GM12864 (cell line): ENCODE data around the gene LTBP1.

Experiments used
- DNase-seq: peaks from one replicate; pipeline ENCODE4 v3.0.0-alpha.2; 2011; ENCODE audit warnings: low read depth
- H3K4me3 ChIP-seq: 2 replicates; pipeline ENCODE4 v1.5.1; 2011; ENCODE audit warnings: mild to moderate bottlenecking, low read depth, low read length, control low read depth
- TF ChIP-seq, protein P1 (sequence below): IDR thresholded peaks from 2 replicates; pipeline ENCODE4 v1.5.1; 2011; ENCODE audit warnings: low read depth, mild to moderate bottlenecking, moderate library complexity, low read length, control low read depth, inconsistent platforms; ENCODE audit errors: missing control alignments

The LTBP1 gene

DNA sequence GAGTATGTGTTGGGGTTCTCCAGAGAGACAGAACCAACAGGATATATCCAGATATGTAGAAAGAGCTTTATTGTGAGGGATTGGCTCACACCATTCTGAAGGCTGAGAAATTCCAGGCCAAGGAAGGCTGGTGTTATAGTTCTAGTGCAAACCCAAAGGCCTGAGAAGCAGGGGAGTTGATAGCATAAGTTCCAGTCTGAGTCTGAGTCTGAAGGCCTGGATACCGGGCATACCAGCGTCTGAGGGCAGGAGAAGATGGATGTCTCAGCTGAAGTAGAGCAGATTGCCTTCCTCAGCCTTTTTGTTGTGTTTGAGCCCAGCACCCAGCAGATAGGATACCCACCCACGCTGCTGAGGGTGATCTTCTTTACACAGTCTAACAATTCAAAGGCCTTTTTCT lies 318.0 kb downstream of the LTBP1 start:
- TF ChIP-seq, protein P1, sequence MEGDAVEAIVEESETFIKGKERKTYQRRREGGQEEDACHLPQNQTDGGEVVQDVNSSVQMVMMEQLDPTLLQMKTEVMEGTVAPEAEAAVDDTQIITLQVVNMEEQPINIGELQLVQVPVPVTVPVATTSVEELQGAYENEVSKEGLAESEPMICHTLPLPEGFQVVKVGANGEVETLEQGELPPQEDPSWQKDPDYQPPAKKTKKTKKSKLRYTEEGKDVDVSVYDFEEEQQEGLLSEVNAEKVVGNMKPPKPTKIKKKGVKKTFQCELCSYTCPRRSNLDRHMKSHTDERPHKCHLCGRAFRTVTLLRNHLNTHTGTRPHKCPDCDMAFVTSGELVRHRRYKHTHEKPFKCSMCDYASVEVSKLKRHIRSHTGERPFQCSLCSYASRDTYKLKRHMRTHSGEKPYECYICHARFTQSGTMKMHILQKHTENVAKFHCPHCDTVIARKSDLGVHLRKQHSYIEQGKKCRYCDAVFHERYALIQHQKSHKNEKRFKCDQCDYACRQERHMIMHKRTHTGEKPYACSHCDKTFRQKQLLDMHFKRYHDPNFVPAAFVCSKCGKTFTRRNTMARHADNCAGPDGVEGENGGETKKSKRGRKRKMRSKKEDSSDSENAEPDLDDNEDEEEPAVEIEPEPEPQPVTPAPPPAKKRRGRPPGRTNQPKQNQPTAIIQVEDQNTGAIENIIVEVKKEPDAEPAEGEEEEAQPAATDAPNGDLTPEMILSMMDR = no peak
- H3K4me3 ChIP-seq = no peak overlapping the region
- no peak for DNase-seq

DNA sequence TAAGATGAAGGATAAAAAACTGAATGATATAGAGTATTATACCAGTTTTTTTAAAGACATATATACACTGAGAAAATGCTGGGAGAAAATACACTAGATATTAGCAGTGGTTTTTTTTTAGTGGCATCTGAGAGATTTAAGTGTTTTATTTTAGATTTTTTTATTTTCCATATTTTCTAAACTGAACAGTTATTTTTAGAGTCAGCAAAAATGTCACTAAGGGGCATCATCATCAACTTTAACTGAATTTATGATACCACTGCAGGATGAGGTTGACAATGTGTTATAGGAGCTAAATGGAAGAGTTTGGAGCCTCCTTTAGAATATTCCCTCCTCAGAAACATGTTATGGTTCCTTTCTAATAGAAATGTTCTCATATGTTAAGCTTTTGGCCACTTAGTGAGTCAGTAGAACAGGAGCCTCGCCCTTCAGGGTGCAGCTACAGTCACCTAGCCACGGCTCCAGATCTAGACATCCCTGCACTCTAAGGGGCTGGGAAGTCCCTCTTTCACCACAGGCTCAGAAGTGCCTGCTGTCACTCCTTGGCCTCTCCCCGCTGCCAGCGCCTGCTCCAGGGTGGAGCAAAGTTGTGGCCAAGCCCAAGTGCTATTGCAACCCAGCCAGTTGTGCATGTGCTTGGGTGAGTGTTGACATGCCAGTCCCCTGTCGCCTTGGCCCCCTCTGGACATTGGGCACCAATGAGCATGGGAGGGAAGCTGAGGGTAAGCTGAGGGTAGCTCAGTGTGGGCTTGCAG lies 319.0 kb downstream of the LTBP1 start:
- DNase-seq = no peak
- no peak overlapping the region for H3K4me3 ChIP-seq
- TF ChIP-seq, protein P1 = no peak

DNA sequence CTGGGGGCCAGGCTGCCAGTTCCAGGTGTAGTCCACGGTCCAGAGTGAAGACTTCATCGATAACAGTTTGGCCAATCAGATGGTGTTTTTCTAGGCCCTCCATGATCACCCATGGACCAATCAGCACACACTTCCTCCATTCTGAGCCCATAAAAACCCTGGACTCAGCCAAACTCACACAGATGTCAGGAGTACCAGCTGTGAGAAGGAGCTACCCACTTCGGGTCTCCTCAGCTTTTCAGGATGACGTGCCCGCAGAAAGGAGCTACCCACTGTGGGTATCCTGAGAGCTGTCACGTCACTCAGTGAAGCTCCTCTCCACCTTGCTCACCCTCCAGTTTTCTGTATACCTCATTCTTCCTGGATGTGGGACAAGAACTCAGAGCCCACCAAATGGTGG lies 319.7 kb downstream of the LTBP1 start:
- H3K4me3 ChIP-seq = no peak overlapping the region
- no peak for DNase-seq
- TF ChIP-seq, protein P1 = no peak

DNA sequence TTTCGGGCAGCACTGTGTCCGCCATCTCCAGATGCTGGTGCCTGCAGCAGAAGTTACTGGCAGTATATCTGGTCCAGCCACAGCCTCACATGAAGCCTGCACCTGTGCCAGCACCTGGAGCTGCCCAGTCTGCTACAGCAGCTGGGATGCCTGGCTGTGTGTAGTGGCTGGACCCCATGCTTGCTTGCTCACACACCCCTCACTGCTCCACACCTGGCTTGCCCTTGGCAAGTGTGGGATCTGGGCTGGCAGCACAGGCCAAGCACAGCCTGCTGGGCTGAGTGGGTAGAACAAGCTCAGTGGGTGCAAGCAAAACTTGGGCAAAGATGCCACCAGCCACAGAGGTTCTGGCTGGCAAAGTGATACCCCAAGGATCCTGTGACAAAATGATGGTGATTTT lies 320.3 kb downstream of the LTBP1 start:
- TF ChIP-seq, protein P1 = no peak
- no peak overlapping the region for H3K4me3 ChIP-seq
- DNase-seq = no peak

DNA sequence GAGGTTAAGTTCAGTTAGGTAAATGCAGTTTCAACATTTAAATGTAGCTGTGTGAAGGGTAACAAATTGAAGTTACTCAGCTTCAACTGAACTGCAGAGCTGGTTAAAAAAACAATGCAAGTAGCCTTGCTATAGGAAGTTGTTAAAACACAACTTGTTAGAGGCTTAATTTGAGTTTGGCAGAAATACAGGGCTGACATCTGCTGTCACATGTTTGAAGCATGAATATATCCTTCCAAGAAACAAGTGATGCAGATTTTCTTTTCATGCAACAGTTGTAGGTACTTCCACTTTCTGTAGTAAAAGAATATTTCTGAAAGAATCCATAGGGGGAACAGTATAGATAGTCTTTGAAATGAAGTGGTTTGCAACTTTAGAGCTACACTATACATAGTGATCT lies 321.0 kb downstream of the LTBP1 start:
- DNase-seq = no peak
- H3K4me3 ChIP-seq = no peak overlapping the region
- TF ChIP-seq, protein P1 = no peak

DNA sequence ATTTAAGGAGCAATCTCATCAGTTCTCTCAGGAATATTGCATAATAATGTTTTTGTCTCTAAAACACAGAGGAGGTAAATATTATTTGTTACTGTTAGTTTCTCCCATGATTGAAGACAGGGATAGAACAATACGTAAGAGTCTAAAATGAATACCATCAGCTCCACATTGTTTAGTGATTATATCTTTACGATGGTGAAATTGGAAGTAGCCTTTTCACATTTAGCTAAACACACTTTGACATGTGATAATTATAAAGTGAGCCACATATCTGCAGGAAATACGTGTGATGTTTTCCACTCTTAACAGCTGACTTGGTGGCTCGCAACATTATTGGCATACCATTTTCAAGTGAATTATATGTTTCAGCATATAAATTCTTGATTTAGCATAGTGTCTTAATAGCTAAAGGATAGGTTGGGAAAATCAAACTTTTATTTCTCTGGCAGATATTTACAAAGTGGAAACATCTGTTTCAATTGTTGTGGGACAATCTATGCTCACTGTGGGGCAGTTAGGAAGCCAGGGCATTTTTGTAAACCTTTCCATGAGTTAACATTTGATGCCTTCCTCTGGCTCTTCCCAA lies 321.6 kb downstream of the LTBP1 start:
- TF ChIP-seq, protein P1 = no peak
- H3K4me3 ChIP-seq = no peak overlapping the region
- no peak for DNase-seq

DNA sequence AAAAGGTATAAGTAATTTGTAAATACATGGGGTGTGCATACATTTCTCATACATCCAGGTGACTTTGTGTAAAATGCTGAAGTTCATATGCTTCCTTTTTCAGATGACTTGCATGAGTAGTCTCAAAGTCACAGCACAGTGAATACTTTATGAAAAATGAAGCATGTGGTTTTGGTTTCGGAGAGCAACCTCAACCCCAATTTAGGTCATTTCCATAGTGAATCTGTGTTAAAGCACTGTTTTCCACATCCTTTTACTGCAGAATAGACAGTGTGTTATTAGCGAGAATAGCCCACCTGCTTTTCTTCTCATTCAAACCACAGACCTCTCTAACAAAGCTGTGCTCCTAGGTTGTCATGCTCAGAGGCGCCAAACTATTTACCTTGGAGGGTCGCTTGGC lies 325.2 kb downstream of the LTBP1 start:
- DNase-seq = peak; percentile 64
- TF ChIP-seq, protein P1 = no peak
- no peak overlapping the region for H3K4me3 ChIP-seq
